Endothelial cell of umbilical vein (primary cell): ENCODE results near the gene COLEC11. TPM values are rescaled to one million over a fixed set of nuclear protein-coding genes. Genes with fewer than 3 reads are reported as not detected.

Experiments used
- BruUV-seq: library from RNA; stranded (reverse); fragments of 400-500 nt; replicated peaks from 2 replicates; lab custom pipeline; 2021; lab: Mats Ljungman, UMichigan
- CTCF ChIA-PET: fragments of 300-600, 350-600 bp; sonication (Branson Sonifier 250); formaldehyde crosslinking; loops from one replicate; lab custom pipeline; 2021; ENCODE audit warnings: antibody characterized with exemption, inconsistent platforms; lab: Charles Lee
- POLR2A ChIA-PET: fragments of 300-600, 350-600 bp; sonication (Branson Sonifier 250); formaldehyde crosslinking; loops from one replicate; lab custom pipeline; 2021; ENCODE audit warnings: antibody characterized with exemption, inconsistent platforms; lab: Charles Lee
- DNase-seq: peaks from one replicate; pipeline ENCODE4 v3.0.0-alpha.2; 2011; ENCODE audit warnings: low read depth, low spot score
- FAIRE-seq: peaks from 2 replicates; lab custom pipeline; 2011; peaks lifted over from hg19 to GRCh38; lab: Jason Lieb, UNC
- H2AFZ ChIP-seq: 2 replicates; pipeline ENCODE4 v1.6.0; 2012; ENCODE audit warnings: low read depth, low read length, control low read depth, inconsistent platforms
- H3K27ac ChIP-seq: 2 replicates; pipeline ENCODE4 v1.5.1; 2011; ENCODE audit warnings: low read depth, mild to moderate bottlenecking, control low read depth, low read length, moderate library complexity; ENCODE audit not compliant: insufficient read depth
- H3K27me3 ChIP-seq, 2 experiments: 2 replicates each; pipeline versions ENCODE4 v1.6.0 to v1.6.1; 2011; ENCODE audit warnings: low read length in 2 of 2, mixed read lengths in 1 of 2; ENCODE audit not compliant: control insufficient read depth in 2 of 2, insufficient read depth in 2 of 2
- H3K36me3 ChIP-seq, 2 experiments: 2 replicates in 1 of 2; 3 replicates in 1 of 2; pipeline ENCODE4 v1.5.1; 2011; ENCODE audit warnings: low read length in 2 of 2, mild to moderate bottlenecking in 1 of 2, moderate library complexity in 1 of 2; ENCODE audit not compliant: control insufficient read depth in 2 of 2, insufficient read depth in 2 of 2; ENCODE audit errors: extremely low read depth in 1 of 2
- H3K4me1 ChIP-seq: 3 replicates; pipeline ENCODE4 v1.5.1; 2011; ENCODE audit warnings: mild to moderate bottlenecking, low read length; ENCODE audit not compliant: control insufficient read depth, insufficient read depth; ENCODE audit errors: extremely low read depth
- H3K4me2 ChIP-seq: 2 replicates; pipeline ENCODE4 v1.6.1; 2011; ENCODE audit warnings: low read length, control low read depth, mixed read lengths; ENCODE audit not compliant: insufficient read depth
- H3K4me3 ChIP-seq, 3 experiments: fragments of 200-600 bp in 1 of 3; sonication (generic), shearing (Covaris generic) in 1 of 3; replicated peaks in 1 of 3; 2 replicates each; pipeline ENCODE4 v1.5.1; 2011 to 2016; ENCODE audit warnings: control low read depth in 3 of 3, low read length in 3 of 3, mild to moderate bottlenecking in 2 of 3, inconsistent platforms in 1 of 3, low read depth in 1 of 3, moderate library complexity in 1 of 3; ENCODE audit not compliant: insufficient read depth in 1 of 3
- H3K79me2 ChIP-seq: 2 replicates; pipeline ENCODE4 v1.6.0; 2012; ENCODE audit warnings: low read length, inconsistent platforms; ENCODE audit not compliant: control insufficient read depth, insufficient read depth
- H3K9ac ChIP-seq: replicated peaks from 2 replicates; pipeline ENCODE3; 2011; ENCODE audit warnings: low read length, control low read depth; ENCODE audit not compliant: insufficient read depth; ENCODE audit errors: extremely low read depth
- H3K9me1 ChIP-seq: replicated peaks from 3 replicates; pipeline ENCODE4 v1.6.0; 2011; ENCODE audit warnings: mild to moderate bottlenecking, low read length; ENCODE audit not compliant: control insufficient read depth, insufficient read depth; ENCODE audit errors: extremely low read depth
- H3K9me3 ChIP-seq: replicated peaks from 2 replicates; pipeline ENCODE4 v1.5.1; 2012; ENCODE audit warnings: low read length, inconsistent platforms; ENCODE audit not compliant: control insufficient read depth, insufficient read depth
- H4K20me1 ChIP-seq: replicated peaks from 2 replicates; pipeline ENCODE3; 2011; ENCODE audit warnings: mild to moderate bottlenecking, low read length; ENCODE audit not compliant: control insufficient read depth, insufficient read depth; ENCODE audit errors: extremely low read depth
- CTCF ChIP-seq, 2 donors: IDR thresholded peaks; 1 replicate in 1 of 2; 2 replicates in 1 of 2; pipeline ENCODE4 v1.5.1; 2011; ENCODE audit warnings: low read length in 2 of 2, mild to moderate bottlenecking in 2 of 2, moderate library complexity in 2 of 2, control low read depth in 1 of 2, inconsistent platforms in 1 of 2, low read depth in 1 of 2; ENCODE audit not compliant: insufficient read depth in 1 of 2; ENCODE audit errors: extremely low read depth in 1 of 2
- EZH2 ChIP-seq: IDR thresholded peaks from 2 replicates; pipeline ENCODE4 v1.6.1; 2012; ENCODE audit warnings: borderline replicate concordance, low read depth, mild to moderate bottlenecking, moderate library complexity, low read length, inconsistent platforms; ENCODE audit not compliant: severe bottlenecking
- GATA2 ChIP-seq: IDR thresholded peaks from 2 replicates; pipeline ENCODE4 v1.7.0; 2011; ENCODE audit warnings: low read depth, mild to moderate bottlenecking, moderate library complexity, mixed read lengths, low read length; ENCODE audit not compliant: insufficient read length, insufficient read depth
- MAX ChIP-seq: IDR thresholded peaks from 2 replicates; pipeline ENCODE4 v1.6.1; 2011; ENCODE audit not compliant: insufficient read depth, insufficient read length
- MYC ChIP-seq: IDR thresholded peaks from one replicate; pipeline ENCODE4 v1.6.1; 2011; ENCODE audit warnings: mild to moderate bottlenecking, low read depth, low read length
- POLR2A ChIP-seq: IDR thresholded peaks from 2 replicates; pipeline ENCODE4 v1.6.1; 2012; ENCODE audit warnings: low read depth, mild to moderate bottlenecking, control low read depth, low read length
- POLR2AphosphoS5 ChIP-seq: IDR thresholded peaks from 2 replicates; pipeline ENCODE4 v1.6.1; 2012; ENCODE audit warnings: low read depth, mild to moderate bottlenecking, control low read depth, low read length, moderate library complexity; ENCODE audit not compliant: insufficient read depth
- dilution Hi-C: fragments of 300-500 bp; cut with MboI; formaldehyde crosslinking; loops from one replicate; pipeline ENCODE4 v1.15.0; 2019; ENCODE audit warnings: low sequenced_read_pairs; ENCODE audit not compliant: extremely low pct_ligation_motif_present
- intact Hi-C: fragments of 100-400 bp; cut with micrococcal nuclease; formaldehyde crosslinking; loops from one replicate; pipeline ENCODE4 v1.10.0; 2022
- polyA plus RNA-seq, 4 experiments: library from polyadenylated mRNA; depleted of rRNA in 3 of 4; stranded (reverse) in 3 of 4; unstranded in 1 of 4; fragments of >200 nt; gene quantifications; 2 replicates each; pipeline versions ENCODE4 v1.2.1 to v1.2.3, GENCODE V29; 2011 to 2012; ENCODE audit warnings: missing spikeins in 1 of 4
- total RNA-seq: library from RNA; stranded (reverse); gene quantifications from 2 replicates; pipeline ENCODE4 v1.2.3, GENCODE V29; 2021

COLEC11 gene
- total and polyA plus RNA-seq, 2 donors (not counting 3 experiments of a cell fraction or from before 2014, with no cell fraction given), result 0.15 TPM; not detected in 1

GRCh38 chr2:3572620-3573019 is 22.3 kb upstream of the COLEC11 start:
- H3K79me2 ChIP-seq, result peaks cover 25% of the 10 kb centered on the region
- intact Hi-C loops, result no loop called here
- no peak overlapping the region for H3K4me3 ChIP-seq
- H4K20me1 ChIP-seq, result peaks cover 6% of the 10 kb centered on the region
- no peak overlapping the region for H3K4me2 ChIP-seq
- POLR2A ChIA-PET, result interaction anchor here (1.5 kb wide), 1 partner anchor 14 kb away, joined by 4 read pairs; the partner anchor contains the start of gene RNASEH1
- FAIRE-seq (no peak), DNase-seq (no peak)
- dilution Hi-C loops, result no loop called here
- CTCF ChIA-PET, result interaction anchor here (1.5 kb wide), 1 partner anchor 9 kb away, joined by 3 read pairs; no protein-coding TSS in a partner anchor
- no peak overlapping the region for H3K27ac ChIP-seq
- BruUV-seq, result no TSS peak
- peaks cover 16% of the 10 kb centered on the region for H3K4me1 ChIP-seq
- H3K9ac ChIP-seq, result no peak overlapping the region
- TF ChIP-seq EZH2 (no peak), POLR2A (no peak), MYC (no peak), MAX (no peak), CTCF (IDR thresholded peaks at IDR 0.05; ENCODE audit: extremely low read depth in 1 of 2, insufficient read depth in 1 of 2, low read depth in 1 of 2, low read length in 2 of 2) (no peak), GATA2 (no peak), POLR2AphosphoS5 (no peak)
- H3K27me3 ChIP-seq, result no peaks in the 10 kb centered on the region
- no peaks in the 10 kb centered on the region for H3K9me3 ChIP-seq
- H3K9me1 ChIP-seq, result no peaks in the 10 kb centered on the region
- no peak overlapping the region for H2AFZ ChIP-seq
- peaks cover 2 to 3% of the 10 kb centered on the region in 2 experiments for H3K36me3 ChIP-seq
